Testis (tissue), 3 donors: Measurements from ENCODE around the gene PLCD1. TPM values are rescaled to one million over a fixed set of nuclear protein-coding genes. Genes with fewer than 3 reads are reported as not detected.
A peak's percentile ranks its signal among the peaks of the same experiment; 100 is the strongest.
"Not testable (repeated sequence)": the region's sequence is repeated elsewhere in the genome, so short reads cannot be mapped to it uniquely, and the experiment has no call there.

Source experiments
- DNase-seq: peaks from one replicate; pipeline ENCODE4 v3.0.0-alpha.2; 2019
- H3K27ac ChIP-seq, 2 donors: fragments of 200-600 bp; sonication (generic); one replicate each; pipeline ENCODE4 v1.5.1; 2019
- H3K27me3 ChIP-seq: fragments of 200-600 bp; sonication (generic); one replicate; pipeline ENCODE4 v1.5.1; 2019
- H3K36me3 ChIP-seq: fragments of 200-600 bp; sonication (generic); one replicate; pipeline ENCODE4 v1.5.1; 2017; ENCODE audit warnings: low read depth; ENCODE audit errors: missing control alignments
- H3K4me1 ChIP-seq: fragments of 200-600 bp; sonication (generic); one replicate; pipeline ENCODE4 v1.5.1; 2019
- H3K4me3 ChIP-seq, 2 donors: fragments of 200-600 bp; sonication (generic); one replicate each; pipeline ENCODE4 v1.5.1; 2017 to 2019
- H3K9me3 ChIP-seq: fragments of 200-600 bp; sonication (generic); one replicate; pipeline ENCODE4 v1.5.1; 2017
- CTCF ChIP-seq, 3 experiments: fragments of 450-650 bp in 2 of 3; fragments of 200-600 bp in 1 of 3; sonication (generic) in 1 of 3; IDR thresholded peaks; one replicate each; pipeline ENCODE4 v1.5.1; 2016 to 2019; ENCODE audit warnings: antibody characterized with exemption in 3 of 3, mild to moderate bottlenecking in 2 of 3, moderate library complexity in 1 of 3
- POLR2A ChIP-seq: fragments of 450-650 bp; IDR thresholded peaks from one replicate; pipeline ENCODE4 v1.6.1; 2017; ENCODE audit warnings: antibody characterized with exemption, mild to moderate bottlenecking, moderate library complexity
- WGBS, 2 donors: methylation state at CpG; one replicate each; pipeline ENCODE4 v1.1.5; 2018; 5-methylcytosine and 5-hydroxymethylcytosine counted together
- intact Hi-C: fragments of 100-400 bp; cut with DNase I; formaldehyde crosslinking; loops from one replicate; pipeline ENCODE4 v1.15.1; 2023; ENCODE audit warnings: low total_unique reads
- polyA plus RNA-seq: library from polyadenylated mRNA; stranded (reverse); fragments of 350-450 nt; fragmentation: Illumina TruSeq; extraction: RNeasy Lipid Tissue Mini Kit (QIAGEN cat#74804); gene quantifications from one replicate; pipeline ENCODE4 v1.2.3, GENCODE V29; 2014; ENCODE audit warnings: low read depth, low replicate concordance; ENCODE audit not compliant: insufficient read depth
- total RNA-seq, 2 donors: library from RNA; depleted of rRNA; stranded (reverse); fragments of >200 nt; gene quantifications; one replicate each; pipeline ENCODE4 v1.2.3, GENCODE V29; 2016

Gene PLCD1
- total and polyA plus RNA-seq, 3 donors from 2014 or later: 88.4 to 228 (median 155) TPM

- TF ChIP-seq CTCF (IDR thresholded peaks at IDR 0.05) (no peak), POLR2A (no peak)
- no peak overlapping the region for H3K27ac ChIP-seq
- no peak overlapping the region for H3K4me3 ChIP-seq
- WGBS, 2 donors: 64 to 73% methylated on average over 6 of the region's 6 CpGs
- no peaks in the 10 kb centered on the region for H3K36me3 ChIP-seq
- peaks cover 14% of the 10 kb centered on the region for H3K4me1 ChIP-seq
- no peaks in the 10 kb centered on the region for H3K27me3 ChIP-seq
- DNase-seq: no peak
- no peaks in the 10 kb centered on the region for H3K9me3 ChIP-seq
- intact Hi-C loops: no loop called here
These were observed 38.3 kb downstream of the PLCD1 start for GRCh38 chr3:37991109-37991508.

GRCh38 chr3:37990527-37990926 is 38.9 kb downstream of the PLCD1 start, which contains the start of gene VILL:
TSS of gene VILL (plus strand) at chr3:37990786. CDS start at chr3:37993673, 2,887 bp downstream.
- intact Hi-C loops: no loop called here
- Histone ChIP-seq H3K36me3 (no peaks in the 10 kb centered on the region), H3K9me3 (no peaks in the 10 kb centered on the region), H3K4me1 (peaks cover 14% of the 10 kb centered on the region), H3K4me3 (no peak within 1 kb of the TSS), H3K27ac (no peak within 1 kb of the TSS), H3K27me3 (no peaks in the 10 kb centered on the region)
- WGBS, 2 donors: 87 to 100% methylated on average over 1 to 10 of the region's 10 CpGs
- DNase-seq: no peak
- TF ChIP-seq CTCF (IDR thresholded peaks at IDR 0.05) (no peak), POLR2A (no peak)

- Histone ChIP-seq H3K27ac (no peak overlapping the region), H3K9me3 (no peaks in the 10 kb centered on the region), H3K4me3 (no peak overlapping the region), H3K4me1 (peaks cover 14% of the 10 kb centered on the region), H3K36me3 (no peaks in the 10 kb centered on the region), H3K27me3 (no peaks in the 10 kb centered on the region)
- WGBS, 2 donors: 83 to 97% methylated on average over 4 to 7 of the region's 7 CpGs
- TF ChIP-seq CTCF (IDR thresholded peaks at IDR 0.05) (no peak), POLR2A (no peak)
- intact Hi-C loops: no loop called here
- peak; percentile 4 for DNase-seq
These were observed 39.5 kb downstream of the PLCD1 start for GRCh38 chr3:37989821-37990480.

- Histone ChIP-seq H3K36me3 (no peaks in the 10 kb centered on the region), H3K9me3 (no peaks in the 10 kb centered on the region), H3K4me3 (no peak overlapping the region), H3K27ac (no peak overlapping the region), H3K4me1 (peaks cover 7% of the 10 kb centered on the region), H3K27me3 (no peaks in the 10 kb centered on the region)
- intact Hi-C loops: no loop called here
- TF ChIP-seq POLR2A (no peak), CTCF (IDR thresholded peaks at IDR 0.05) (no peak)
- DNase-seq: no peak
- whole genome bisulfite sequencing, 2 donors: 88 to 89% methylated on average over 15 of the region's 15 CpGs
These were observed 40.4 kb downstream of the PLCD1 start for GRCh38 chr3:37988931-37989525.

- not testable (repeated sequence) for DNase-seq
These were observed 41.1 kb downstream of the PLCD1 start for GRCh38 chr3:37988376-37988775.

More at GRCh38 chr3:37988376-37988775, 41.1 kb downstream of the PLCD1 start:
- H3K27ac ChIP-seq, H3K9me3 ChIP-seq, H3K4me3 ChIP-seq, H3K27me3 ChIP-seq, H3K4me1 ChIP-seq, intact Hi-C loops, H3K36me3 ChIP-seq: not testable (repeated sequence)
- 87 to 94% methylated on average over 10 of the region's 10 CpGs for WGBS, 2 donors
